B cell (primary cell): ENCODE measurements around the gene NGEF. TPM values are rescaled to one million over a fixed set of nuclear protein-coding genes. Genes with fewer than 3 reads are reported as not detected.

ENCODE experiments used
- ATAC-seq: fragments of 200-7000 bp; cut with Tn5 transposase; one replicate; pipeline ENCODE4 v1.10.0; 2021; ENCODE audit warnings: low read depth, mild to moderate bottlenecking, moderate number of reproducible peaks, moderate library complexity
- CTCF ChIA-PET: fragments of 350-600 bp; sonication (Branson Sonifier 250); formaldehyde crosslinking; loops from one replicate; lab custom pipeline; 2021; ENCODE audit warnings: antibody characterized with exemption, inconsistent platforms; lab: Charles Lee
- POLR2A ChIA-PET: fragments of 350-600 bp; sonication (Branson Sonifier 250); formaldehyde crosslinking; loops from one replicate; lab custom pipeline; 2021; ENCODE audit warnings: antibody characterized with exemption; lab: Charles Lee
- DNase-seq: peaks from one replicate; pipeline ENCODE4 v3.0.0; 2013
- H2AFZ ChIP-seq: 2 replicates; pipeline ENCODE4 v1.6.1; 2012; ENCODE audit warnings: mild to moderate bottlenecking, low read depth, low read length; ENCODE audit not compliant: insufficient read depth, poor library complexity, severe bottlenecking
- H3K27ac ChIP-seq, 2 donors: 1 replicate in 1 of 2; 2 replicates in 1 of 2; pipeline ENCODE4 v1.5.1; 2012 to 2013; ENCODE audit warnings: low read length in 2 of 2, mild to moderate bottlenecking in 2 of 2, moderate library complexity in 1 of 2
- H3K27me3 ChIP-seq, 4 experiments: fragments of 200-600 bp in 1 of 4; sonication (generic) in 1 of 4; replicated peaks in 1 of 4; 1 replicate in 2 of 4; 2 replicates in 2 of 4; pipeline versions ENCODE4 v1.6.1 to v1.7.0; 2013 to 2016; ENCODE audit warnings: low read length in 3 of 4, mild to moderate bottlenecking in 2 of 4, mixed read lengths in 1 of 4, moderate library complexity in 1 of 4; ENCODE audit not compliant: insufficient read depth in 4 of 4, control insufficient read depth in 3 of 4; ENCODE audit errors: control extremely low read depth in 1 of 4
- H3K36me3 ChIP-seq, 2 experiments: replicated peaks in 1 of 2; 1 replicate in 1 of 2; 2 replicates in 1 of 2; pipeline versions ENCODE4 v1.6.1 to v1.7.1; 2013; ENCODE audit warnings: low read length in 1 of 2; ENCODE audit not compliant: insufficient read depth in 2 of 2, control insufficient read depth in 1 of 2; ENCODE audit errors: control extremely low read depth in 1 of 2, extremely low read depth in 1 of 2
- H3K4me1 ChIP-seq, 2 donors: fragments of 200-600 bp in 1 of 2; sonication (generic) in 1 of 2; 1 replicate in 1 of 2; 2 replicates in 1 of 2; pipeline versions ENCODE4 v1.5.1 to v1.6.1; 2013 to 2017; ENCODE audit warnings: low read length in 2 of 2; ENCODE audit not compliant: control insufficient read depth in 2 of 2, insufficient read depth in 2 of 2
- H3K4me2 ChIP-seq: replicated peaks from 2 replicates; pipeline ENCODE3; 2012; ENCODE audit warnings: mild to moderate bottlenecking, low read depth, low read length; ENCODE audit not compliant: poor library complexity, severe bottlenecking
- H3K4me3 ChIP-seq, 5 experiments: fragments of 200-600 bp in 1 of 5; sonication (generic) in 1 of 5; 1 replicate in 3 of 5; 2 replicates in 2 of 5; pipeline versions ENCODE4 v1.5.1 to v1.7.0; 2011 to 2016; ENCODE audit warnings: low read length in 4 of 5, mild to moderate bottlenecking in 4 of 5, low read depth in 2 of 5, control low read depth in 1 of 5, moderate library complexity in 1 of 5; ENCODE audit not compliant: insufficient read depth in 1 of 5; ENCODE audit errors: control extremely low read depth in 1 of 5, extremely low read depth in 1 of 5
- H3K79me2 ChIP-seq: fragments of 200-600 bp; sonication (generic); one replicate; pipeline ENCODE4 v1.6.0; 2016; ENCODE audit warnings: low read length; ENCODE audit not compliant: control insufficient read depth, insufficient read depth
- H3K9ac ChIP-seq: fragments of 200-600 bp; sonication (generic); 2 replicates; pipeline ENCODE4 v1.6.1; 2017; ENCODE audit warnings: mild to moderate bottlenecking, low read length, moderate library complexity
- H3K9me3 ChIP-seq, 3 donors: one replicate each; pipeline versions ENCODE4 v1.6.1 to v1.7.1; 2013; ENCODE audit warnings: low read length in 2 of 3; ENCODE audit not compliant: control insufficient read depth in 2 of 3, insufficient read depth in 1 of 3; ENCODE audit errors: control extremely low read depth in 1 of 3
- H4K20me1 ChIP-seq: 2 replicates; pipeline ENCODE4 v1.6.0; 2012; ENCODE audit warnings: mild to moderate bottlenecking, low read length; ENCODE audit not compliant: insufficient read depth, control insufficient read depth, poor library complexity, severe bottlenecking
- H3K27ac Mint-ChIP-seq: one replicate; pipeline ENCODE4 v1.8.0; 2021; ENCODE audit warnings: mixed read lengths
- H3K27me3 Mint-ChIP-seq: one replicate; pipeline ENCODE4 v1.8.0; 2021; ENCODE audit warnings: mixed read lengths
- H3K4me1 Mint-ChIP-seq: one replicate; pipeline ENCODE4 v1.8.0; 2021; ENCODE audit warnings: mixed read lengths
- H3K4me3 Mint-ChIP-seq: one replicate; pipeline ENCODE4 v1.8.0; 2021; ENCODE audit warnings: mixed read lengths
- H3K9me3 Mint-ChIP-seq: one replicate; pipeline ENCODE4 v1.8.0; 2022; ENCODE audit warnings: mixed read lengths; ENCODE audit not compliant: insufficient read depth
- CTCF ChIP-seq: fragments of 200-600 bp; IDR thresholded peaks from one replicate; pipeline ENCODE4 v1.8.0; 2022; ENCODE audit warnings: antibody characterized with exemption, mild to moderate bottlenecking
- EZH2 ChIP-seq: IDR thresholded peaks from 2 replicates; pipeline ENCODE4 v1.6.1; 2012; ENCODE audit warnings: borderline replicate concordance, low read depth, mild to moderate bottlenecking, moderate library complexity, low read length; ENCODE audit not compliant: insufficient read depth, poor library complexity, severe bottlenecking
- WGBS: methylation state at CpG from one replicate; pipeline ENCODE4 v1.1.5; 2013; ENCODE audit warnings: missing lambda C conversion rate; ENCODE audit not compliant: insufficient coverage; 5-methylcytosine and 5-hydroxymethylcytosine counted together
- intact Hi-C: fragments of 100-400 bp; cut with micrococcal nuclease; formaldehyde crosslinking; loops from one replicate; pipeline ENCODE4 v1.10.0; 2022
- polyA plus RNA-seq: library from polyadenylated mRNA; depleted of rRNA; stranded (reverse); fragments of >200 nt; gene quantifications from 2 replicates; pipeline ENCODE4 v1.2.3, GENCODE V29; 2012
- total RNA-seq, 2 donors: library from RNA; stranded (reverse); fragments of 120-200 nt in 1 of 2; gene quantifications; 1 replicate in 1 of 2; 2 replicates in 1 of 2; pipeline versions ENCODE4 v1.2.3 to v1.2.4, GENCODE V29; 2013 to 2022

NGEF gene
- total and polyA plus RNA-seq, 2 donors (not counting 1 experiment from before 2014, with no cell fraction given): not detected

- ATAC-seq (no peak), DNase-seq (no peak)
- Mint-ChIP-seq H3K4me1 (no peaks in the 10 kb centered on the region), H3K27me3 (no peaks in the 10 kb centered on the region), H3K4me3 (no peak overlapping the region), H3K27ac (no peak overlapping the region), H3K9me3 (no peaks in the 10 kb centered on the region)
- ChIA-PET POLR2A (interaction anchor here (0.9 kb wide), 1 partner anchor 181 kb away, joined by 4 read pairs; no protein-coding TSS in a partner anchor), CTCF (interaction anchor here (0.8 kb wide), 1 partner anchor 27 kb away, joined by 3 read pairs; no protein-coding TSS in a partner anchor)
- Histone ChIP-seq H4K20me1 (no peaks in the 10 kb centered on the region), H3K36me3 (peaks cover 1 to 28% of the 10 kb centered on the region in 2 experiments), H3K9ac (no peak overlapping the region), H3K27ac (no peak overlapping the region), H3K4me1 (no peaks in the 10 kb centered on the region), H3K4me3 (no peak overlapping the region), H2AFZ (no peak overlapping the region), H3K9me3 (no peaks in the 10 kb centered on the region), H3K79me2 (no peaks in the 10 kb centered on the region), H3K27me3 (no peaks in the 10 kb centered on the region), H3K4me2 (no peak overlapping the region)
- intact Hi-C loops: no loop called here
- TF ChIP-seq CTCF (no peak), EZH2 (no peak)
- no CpG with 5 or more reads among the region's 5 CpGs for WGBS
Measured at GRCh38 chr2:232861353-232861752, 151.7 kb downstream of the NGEF start.

DNA sequence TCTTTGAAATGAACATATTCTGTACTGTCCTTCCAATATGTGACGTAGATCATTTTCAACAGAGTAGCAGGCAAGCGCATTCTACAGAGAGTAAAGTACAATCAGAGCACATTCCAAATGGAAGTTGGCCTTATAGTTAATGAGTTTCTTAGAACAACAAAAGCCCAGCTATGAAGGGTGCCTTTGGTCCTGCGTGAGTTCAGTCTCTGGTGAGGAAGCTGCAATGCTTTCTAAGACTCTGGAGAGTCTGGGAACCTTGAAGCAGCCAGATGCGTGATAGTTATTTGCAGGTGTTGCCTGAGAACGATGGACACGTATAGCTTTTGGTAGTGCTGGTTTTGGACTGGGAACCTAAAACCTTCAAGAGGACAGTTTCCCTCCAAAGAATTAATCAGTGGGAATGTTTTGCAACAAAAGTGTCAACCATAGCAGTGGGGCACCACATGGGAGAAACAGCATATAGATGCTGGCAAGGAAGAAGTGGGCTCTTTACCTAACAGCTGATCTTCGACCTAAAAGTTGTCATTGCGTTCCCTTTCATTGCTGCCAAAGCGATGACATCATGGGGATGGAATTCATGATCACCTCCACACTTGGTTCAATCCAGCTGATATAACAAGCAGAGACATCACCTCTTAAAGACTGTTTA, 152.3 kb downstream of the NGEF start:
- no peak for DNase-seq
- no peak overlapping the region for H3K27ac Mint-ChIP-seq
- no peak for ATAC-seq
- no peaks in the 10 kb centered on the region for H3K27me3 Mint-ChIP-seq
- 100% methylated on average over 3 of the region's 9 CpGs for WGBS
- H3K9me3 Mint-ChIP-seq: no peaks in the 10 kb centered on the region
- Histone ChIP-seq H3K36me3 (peaks cover 1 to 33% of the 10 kb centered on the region in 2 experiments), H3K4me3 (no peak overlapping the region), H3K4me1 (no peaks in the 10 kb centered on the region), H3K4me2 (no peak overlapping the region), H3K79me2 (no peaks in the 10 kb centered on the region), H2AFZ (no peak overlapping the region), H4K20me1 (no peaks in the 10 kb centered on the region), H3K27me3 (no peaks in the 10 kb centered on the region), H3K9me3 (no peaks in the 10 kb centered on the region), H3K9ac (no peak overlapping the region), H3K27ac (no peak overlapping the region)
- TF ChIP-seq EZH2 (no peak), CTCF (no peak)
- H3K4me3 Mint-ChIP-seq: no peak overlapping the region
- no peaks in the 10 kb centered on the region for H3K4me1 Mint-ChIP-seq
- POLR2A ChIA-PET: interaction anchor here (0.9 kb wide), 1 partner anchor 182 kb away, joined by 4 read pairs; no protein-coding TSS in a partner anchor
- CTCF ChIA-PET: interaction anchor here (0.8 kb wide), 1 partner anchor 27 kb away, joined by 3 read pairs; no protein-coding TSS in a partner anchor
- intact Hi-C loops: no loop called here
